SK-N-MC (cell line): ENCODE measurements around the gene SH3RF3.

Experiments
- DNase-seq: peaks from one replicate; pipeline ENCODE4 v3.0.0-alpha.2; 2011; ENCODE audit warnings: low read depth, low spot score
- H3K27ac ChIP-seq: fragments of 200-600 bp; sonication (generic); 2 replicates; pipeline ENCODE4 v1.5.1; 2016; ENCODE audit warnings: mixed run types
- H3K36me3 ChIP-seq: fragments of 200-600 bp; sonication (generic); 2 replicates; pipeline ENCODE4 v1.6.1; 2017; ENCODE audit warnings: antibody characterized with exemption, low read length, mixed read lengths; ENCODE audit not compliant: insufficient read depth
- H3K4me3 ChIP-seq: fragments of 200-600 bp; sonication (generic); 2 replicates; pipeline ENCODE4 v1.5.1; 2016
- H3K9ac ChIP-seq: fragments of 200-600 bp; sonication (generic); 2 replicates; pipeline ENCODE4 v1.8.0; 2017; ENCODE audit warnings: mixed run types, mixed read lengths; ENCODE audit not compliant: insufficient read length
- H3K9me3 ChIP-seq: fragments of 200-600 bp; sonication (generic); 2 replicates; pipeline ENCODE4 v1.6.1; 2017; ENCODE audit warnings: low read depth, mild to moderate bottlenecking, antibody characterized with exemption, low read length, moderate library complexity, mixed read lengths
- EZH2 ChIP-seq: fragments of 200-600 bp; sonication (generic); IDR thresholded peaks from one replicate; pipeline ENCODE4 v1.6.1; 2017; ENCODE audit warnings: antibody characterized with exemption
- FOXP2 ChIP-seq: optimal IDR thresholded peaks from 2 replicates; pipeline ENCODE3; 2011; ENCODE audit warnings: mild to moderate bottlenecking, moderate library complexity; ENCODE audit not compliant: insufficient read depth; ENCODE audit errors: extremely low read length, control extremely low read depth
- POLR2AphosphoS5 ChIP-seq: IDR thresholded peaks from 2 replicates; pipeline ENCODE4 v1.6.1; 2012; ENCODE audit warnings: mild to moderate bottlenecking, low read depth, low read length, borderline replicate concordance

The SH3RF3 gene

GRCh38 chr2:109440499-109441156 lies 311.6 kb downstream of the SH3RF3 start:
- DNase-seq = no peak
- Histone ChIP-seq H3K9ac (no peak overlapping the region), H3K4me3 (no peak overlapping the region), H3K27ac (no peak overlapping the region), H3K9me3 (peaks cover 6% of the 10 kb centered on the region), H3K36me3 (no peaks in the 10 kb centered on the region)
- no peak for TF ChIP-seq POLR2AphosphoS5
- no peak for TF ChIP-seq FOXP2
- TF ChIP-seq EZH2 = no peak

DNA sequence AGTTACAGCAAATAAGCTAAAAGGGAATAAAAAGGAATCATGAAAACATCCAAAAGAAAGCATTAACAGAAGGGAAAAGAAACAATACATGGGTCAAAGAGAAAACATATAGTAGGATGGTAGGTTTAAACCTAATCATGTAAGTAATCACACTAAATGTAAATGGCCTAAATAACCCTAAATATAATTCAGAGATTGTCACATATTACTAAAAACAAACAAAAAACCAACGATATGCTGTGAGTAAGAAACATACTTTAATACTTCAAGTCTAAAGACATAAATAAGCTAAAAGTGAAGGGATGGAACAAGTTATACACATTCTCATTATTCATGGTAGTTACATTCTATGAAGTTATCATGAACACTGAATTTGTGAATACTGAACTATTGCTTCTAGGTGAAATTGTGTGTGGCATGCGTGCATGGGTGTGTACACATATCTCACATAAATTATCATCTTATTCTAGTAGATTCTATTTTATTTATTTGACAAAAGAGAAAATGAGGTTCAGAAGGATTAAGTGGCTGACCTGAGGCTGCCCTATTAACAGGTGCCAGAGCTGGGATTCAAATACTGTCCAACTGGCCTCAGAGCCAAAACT lies 313.8 kb downstream of the SH3RF3 start:
- no peak overlapping the region for H3K27ac ChIP-seq
- no peak overlapping the region for H3K9ac ChIP-seq
- no peak overlapping the region for H3K4me3 ChIP-seq
- H3K9me3 ChIP-seq = peaks cover 6% of the 10 kb centered on the region
- H3K36me3 ChIP-seq = no peaks in the 10 kb centered on the region
- no peak for TF ChIP-seq FOXP2
- TF ChIP-seq EZH2 = no peak
- TF ChIP-seq POLR2AphosphoS5 = no peak
- no peak for DNase-seq

GRCh38 chr2:109444916-109445315 lies 315.9 kb downstream of the SH3RF3 start:
- Histone ChIP-seq H3K27ac (no peak overlapping the region), H3K9me3 (peaks cover 6% of the 10 kb centered on the region), H3K9ac (no peak overlapping the region), H3K4me3 (no peak overlapping the region), H3K36me3 (no peaks in the 10 kb centered on the region)
- DNase-seq = no peak
- TF ChIP-seq POLR2AphosphoS5 (no peak), EZH2 (no peak), FOXP2 (no peak)

DNA sequence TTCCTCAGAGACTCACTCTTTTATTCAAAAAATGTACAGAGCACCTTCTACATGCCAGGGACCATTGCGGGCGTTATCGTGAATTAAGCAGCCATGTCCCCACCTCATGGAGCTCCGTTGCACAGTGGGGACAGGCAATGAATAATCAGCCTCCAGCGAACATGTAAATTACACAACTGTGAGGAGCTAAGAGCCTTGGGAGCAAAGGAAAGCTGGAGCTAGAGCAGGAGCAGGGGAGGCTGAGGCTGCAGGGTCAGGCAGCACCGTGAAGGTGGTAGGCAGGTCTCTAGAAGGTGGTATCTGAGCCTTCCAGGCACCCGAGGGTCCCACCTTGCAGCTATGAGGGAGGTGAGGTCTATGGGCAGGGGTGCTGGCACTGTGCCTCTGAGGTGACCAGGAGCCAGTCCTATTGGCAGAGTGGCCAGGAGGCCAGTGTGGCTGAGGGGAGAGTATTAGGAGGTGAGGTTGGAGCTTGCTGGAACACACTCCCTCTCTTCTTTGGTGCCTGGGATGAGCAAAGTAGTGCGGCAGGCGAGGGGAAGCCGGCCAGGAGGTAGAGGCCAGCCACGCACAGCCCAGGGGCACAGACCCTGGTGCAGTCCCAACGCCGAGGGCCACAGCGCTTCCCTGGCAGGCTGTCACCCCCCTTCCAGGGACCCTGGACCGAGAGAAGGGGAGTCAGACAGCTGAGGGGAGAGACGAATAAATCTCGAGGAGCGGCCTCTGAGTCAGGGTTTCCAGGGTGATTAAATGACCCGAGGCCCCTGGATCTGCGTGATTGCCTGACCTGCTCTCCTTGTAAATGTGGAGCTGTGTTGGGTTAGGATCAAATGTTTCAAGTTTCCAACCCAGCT lies 317.5 kb downstream of the SH3RF3 start:
- TF ChIP-seq FOXP2 (no peak), POLR2AphosphoS5 (no peak), EZH2 (no peak)
- no peak for DNase-seq
- no peak overlapping the region for H3K27ac ChIP-seq

DNA sequence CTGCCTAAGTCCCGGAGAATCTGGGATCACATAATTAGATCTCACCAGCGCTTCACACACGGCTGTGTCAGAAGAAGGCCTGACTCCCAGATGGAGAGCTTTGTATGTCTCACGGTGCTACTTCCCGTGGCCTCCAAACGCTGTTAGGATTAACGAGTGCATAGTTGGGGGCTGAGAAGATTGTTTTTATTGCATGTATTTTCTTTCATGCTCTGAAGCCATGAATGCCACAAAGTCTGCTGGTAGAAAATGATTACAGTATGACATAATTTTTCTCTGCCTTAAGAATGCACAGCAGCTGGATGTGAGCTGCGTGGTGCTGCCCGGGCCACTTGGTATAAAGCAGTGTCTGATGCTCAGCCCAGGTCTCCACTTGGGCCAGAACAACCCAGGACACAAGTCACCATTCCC lies 318.3 kb downstream of the SH3RF3 start:
- no peak overlapping the region for H3K9ac ChIP-seq
- no peak overlapping the region for H3K4me3 ChIP-seq
- TF ChIP-seq FOXP2 = no peak
- TF ChIP-seq EZH2 = no peak
- no peak for TF ChIP-seq POLR2AphosphoS5
- peaks cover 6% of the 10 kb centered on the region for H3K9me3 ChIP-seq
- DNase-seq = peak; percentile 1
- no peaks in the 10 kb centered on the region for H3K36me3 ChIP-seq
- H3K27ac ChIP-seq = no peak overlapping the region

More for the DNA sequence above, 317.5 kb downstream of the SH3RF3 start:
- Histone ChIP-seq H3K9me3 (peaks cover 6% of the 10 kb centered on the region), H3K36me3 (no peaks in the 10 kb centered on the region), H3K9ac (no peak overlapping the region), H3K4me3 (no peak overlapping the region)

- no peak overlapping the region for H3K9ac ChIP-seq
- H3K27ac ChIP-seq = no peak overlapping the region
- H3K36me3 ChIP-seq = no peaks in the 10 kb centered on the region
- H3K9me3 ChIP-seq = peaks cover 2% of the 10 kb centered on the region; the same call in 1 of the 2 replicates
- TF ChIP-seq EZH2 (no peak), POLR2AphosphoS5 (no peak), FOXP2 (no peak)
- DNase-seq = no peak
- H3K4me3 ChIP-seq = no peak overlapping the region
Measured at GRCh38 chr2:109447776-109448175, 318.8 kb downstream of the SH3RF3 start.

GRCh38 chr2:109448207-109448606 lies 319.2 kb downstream of the SH3RF3 start:
- no peak overlapping the region for H3K27ac ChIP-seq
- H3K4me3 ChIP-seq = no peak overlapping the region
- TF ChIP-seq FOXP2 = no peak
- no peak for TF ChIP-seq EZH2
- TF ChIP-seq POLR2AphosphoS5 = no peak
- no peaks in the 10 kb centered on the region for H3K9me3 ChIP-seq
- H3K9ac ChIP-seq = no peak overlapping the region
- H3K36me3 ChIP-seq = no peaks in the 10 kb centered on the region
- DNase-seq = no peak
